Measurements from ENCODE around the gene PHC2.
"Not testable (repeated sequence)": the region's sequence is repeated elsewhere in the genome, so short reads cannot be mapped to it uniquely, and the experiment has no call there.

PHC2 gene

GRCh38 chr1:33294071-33295010, 136.6 kb downstream of the PHC2 start:
- no peak for DNase-seq (ENCODE audit: low spot score)

- no peak for DNase-seq (ENCODE audit: low spot score)
These were observed 138.1 kb downstream of the PHC2 start for GRCh38 chr1:33292726-33293340.

GRCh38 chr1:33290615-33291014, 140.3 kb downstream of the PHC2 start:
- not testable (repeated sequence) for DNase-seq (ENCODE audit: low spot score)

- DNase-seq (ENCODE audit: low spot score): no peak
These were observed 141.1 kb downstream of the PHC2 start for GRCh38 chr1:33289858-33290154.

GRCh38 chr1:33288976-33289857, 141.7 kb downstream of the PHC2 start:
- DNase-seq (ENCODE audit: low spot score): no peak

GRCh38 chr1:33287317-33287716, 143.6 kb downstream of the PHC2 start:
- no peak for DNase-seq (ENCODE audit: low spot score)

GRCh38 chr1:33286451-33287185, 144.3 kb downstream of the PHC2 start:
- no peak for DNase-seq (ENCODE audit: low spot score)

- no peak for DNase-seq (ENCODE audit: low spot score)
These were observed 146.8 kb downstream of the PHC2 start for GRCh38 chr1:33284049-33284448.

- DNase-seq (ENCODE audit: low spot score): no peak
These were observed 148.1 kb downstream of the PHC2 start for GRCh38 chr1:33282791-33283190.

GRCh38 chr1:33281554-33282303, 149.2 kb downstream of the PHC2 start:
- no peak for DNase-seq (ENCODE audit: low spot score)

- no peak for DNase-seq (ENCODE audit: low spot score)
These were observed 150.7 kb downstream of the PHC2 start for GRCh38 chr1:33280091-33280661.

- DNase-seq (ENCODE audit: low spot score): no peak
These were observed 153.3 kb downstream of the PHC2 start for GRCh38 chr1:33277488-33278084.

- DNase-seq (ENCODE audit: low spot score): no peak
These were observed 154.2 kb downstream of the PHC2 start for GRCh38 chr1:33276573-33277298.

- no peak for DNase-seq (ENCODE audit: low spot score)
These were observed 155.0 kb downstream of the PHC2 start for GRCh38 chr1:33275706-33276572.

GRCh38 chr1:33275195-33275594, 155.7 kb downstream of the PHC2 start:
- no peak for DNase-seq (ENCODE audit: low spot score)

GRCh38 chr1:33274446-33274845, 156.4 kb downstream of the PHC2 start:
- DNase-seq (ENCODE audit: low spot score): no peak

- peak; percentile 23 for DNase-seq (ENCODE audit: low spot score)
These were observed 156.9 kb downstream of the PHC2 start for GRCh38 chr1:33273961-33274371.
